GM12892 (cell line): ENCODE results near the gene TMEM214.

Experiments
- POLR2A ChIP-seq: IDR thresholded peaks from 2 replicates; pipeline ENCODE4 v1.6.1; 2011; ENCODE audit warnings: low read depth, low read length, control low read depth
- POLR2AphosphoS5 ChIP-seq: IDR thresholded peaks from 2 replicates; pipeline ENCODE4 v1.6.1; 2011; ENCODE audit warnings: low read depth, low read length, control low read depth

- TF ChIP-seq POLR2A, result no peak
- TF ChIP-seq POLR2AphosphoS5, result no peak
These were observed 46.7 kb downstream of the TMEM214 start for GRCh38 chr2:27079233-27080139.
